Measurements from ENCODE around the gene PTGIS. TPM values are rescaled to one million over a fixed set of nuclear protein-coding genes. Genes with fewer than 3 reads are reported as not detected.

Gene PTGIS
- total RNA-seq, 2 experiments from 2014 or later, result 1.9 to 2.5 TPM

DNA sequence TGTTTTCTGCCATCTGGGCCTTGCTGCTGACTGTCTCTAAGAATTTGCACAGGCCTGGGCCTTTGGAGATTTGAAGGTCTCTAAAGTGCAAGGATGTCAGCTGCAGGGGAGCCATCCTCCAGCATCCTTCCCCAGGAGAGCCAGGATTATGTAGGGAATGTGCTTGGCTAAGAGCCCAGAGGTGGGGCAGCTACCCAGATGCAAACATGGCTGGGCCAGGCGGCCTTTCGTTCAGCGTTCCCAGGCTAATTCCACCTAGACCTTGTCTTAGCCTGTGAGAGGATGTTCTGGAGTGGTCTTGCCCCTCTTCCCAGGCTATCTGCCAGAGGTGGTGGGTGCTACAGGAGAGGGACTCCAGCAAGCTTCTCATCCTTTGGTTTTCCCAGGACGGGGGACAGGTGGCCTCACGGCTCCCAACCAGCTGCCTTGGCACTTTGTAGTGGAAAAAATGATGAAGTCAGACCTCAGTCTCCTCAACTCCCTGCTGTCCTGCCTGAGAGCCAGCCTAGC, 7.7 kb upstream of the PTGIS start:
- Mint-ChIP-seq H3K36me3 (ENCODE audit: low read depth) (peaks cover 12% of the 10 kb centered on the region), H3K4me3 (no peak overlapping the region), H3K4me1 (ENCODE audit: low read depth) (peaks cover 78% of the 10 kb centered on the region), H3K27ac (no peak overlapping the region), H3K27me3 (ENCODE audit: low read depth) (peaks cover 8% of the 10 kb centered on the region), H3K9me3 (ENCODE audit: insufficient read depth) (no peaks in the 10 kb centered on the region)
- ChIA-PET CTCF (interaction anchor here (1.1 to 1.9 kb wide), 3 partner anchors 18 to 33 kb away, joined by 3 to 7 read pairs (median 6); no protein-coding TSS in a partner anchor), POLR2A (no interaction called here)
- no peak for ATAC-seq
- no peak for DNase-seq

- no peak for ATAC-seq
- CTCF ChIA-PET, result no interaction called here
- Mint-ChIP-seq H3K27ac (peak overlapping the region; percentile 90), H3K9me3 (ENCODE audit: insufficient read depth) (no peaks in the 10 kb centered on the region), H3K4me1 (ENCODE audit: low read depth) (peaks cover 71% of the 10 kb centered on the region), H3K36me3 (ENCODE audit: low read depth) (peaks cover 12% of the 10 kb centered on the region), H3K4me3 (no peak overlapping the region), H3K27me3 (ENCODE audit: low read depth) (peaks cover 20% of the 10 kb centered on the region)
- no peak for DNase-seq
- POLR2A ChIA-PET, result interaction anchor here (2.8 kb wide), 1 partner anchor 21 kb away, joined by 12 read pairs; no protein-coding TSS in a partner anchor
Observed at GRCh38 chr20:49573900-49574416, 6.0 kb upstream of the PTGIS start.

DNA sequence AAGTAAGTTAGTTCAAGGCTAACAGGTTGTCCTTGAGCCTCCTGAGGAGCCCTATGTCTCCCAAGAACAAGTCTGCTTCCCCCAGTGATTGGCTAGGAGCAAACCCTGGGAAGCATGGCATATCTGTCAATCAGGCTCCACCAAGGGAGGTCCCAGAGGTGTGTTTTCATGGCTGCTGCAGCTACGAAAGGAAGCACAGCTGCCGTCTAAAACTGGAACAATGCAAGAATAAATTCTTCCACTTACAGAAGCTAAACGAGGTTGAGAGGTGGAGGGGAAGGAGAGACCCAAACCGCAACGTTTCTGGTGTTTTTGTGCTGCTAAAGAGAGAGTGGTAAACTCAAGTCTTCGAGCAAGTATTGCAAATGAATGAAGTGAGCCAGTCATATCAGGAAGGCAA, 4.9 kb upstream of the PTGIS start:
- DNase-seq, result no peak
- Mint-ChIP-seq H3K27me3 (ENCODE audit: low read depth) (peaks cover 26% of the 10 kb centered on the region), H3K4me1 (ENCODE audit: low read depth) (peaks cover 68% of the 10 kb centered on the region), H3K27ac (peak overlapping the region; percentile 90), H3K9me3 (ENCODE audit: insufficient read depth) (no peaks in the 10 kb centered on the region), H3K36me3 (ENCODE audit: low read depth) (peaks cover 12% of the 10 kb centered on the region), H3K4me3 (peak overlapping the region; percentile 40)
- CTCF ChIA-PET, result interaction anchor here (1.2 to 2.9 kb wide), 3 partner anchors 22 to 35 kb away, joined by 4 to 18 read pairs (median 5); no protein-coding TSS in a partner anchor
- POLR2A ChIA-PET, result interaction anchor here (1.0 to 2.8 kb wide), 2 partner anchors 9 to 22 kb away, joined by 3 to 12 read pairs; no protein-coding TSS in a partner anchor
- peak; percentile 53 for ATAC-seq

GRCh38 chr20:49571553-49571835, 3.6 kb upstream of the PTGIS start:
- DNase-seq (no peak), ATAC-seq (no peak)
- Mint-ChIP-seq H3K36me3 (ENCODE audit: low read depth) (peaks cover 6% of the 10 kb centered on the region), H3K9me3 (ENCODE audit: insufficient read depth) (no peaks in the 10 kb centered on the region), H3K4me3 (no peak overlapping the region), H3K27me3 (ENCODE audit: low read depth) (peaks cover 31% of the 10 kb centered on the region), H3K27ac (no peak overlapping the region), H3K4me1 (ENCODE audit: low read depth) (peaks cover 55% of the 10 kb centered on the region)
- ChIA-PET CTCF (interaction anchor here (2.9 to 3.2 kb wide), 2 partner anchors 30 to 37 kb away, joined by 18 to 20 read pairs; no protein-coding TSS in a partner anchor), POLR2A (interaction anchor here (1.2 kb wide), 1 partner anchor 23 kb away, joined by 5 read pairs; no protein-coding TSS in a partner anchor)

- CTCF ChIA-PET, result interaction anchor here (2.9 to 3.2 kb wide), 2 partner anchors 29 to 38 kb away, joined by 18 to 20 read pairs; no protein-coding TSS in a partner anchor
- ATAC-seq, result no peak
- peaks cover 50% of the 10 kb centered on the region for H3K4me1 Mint-ChIP-seq (ENCODE audit: low read depth)
- peaks cover 35% of the 10 kb centered on the region for H3K27me3 Mint-ChIP-seq (ENCODE audit: low read depth)
- no peak for DNase-seq
- no peak overlapping the region for H3K27ac Mint-ChIP-seq
- peaks cover 3% of the 10 kb centered on the region for H3K36me3 Mint-ChIP-seq (ENCODE audit: low read depth)
- no peak overlapping the region for H3K4me3 Mint-ChIP-seq
- no peaks in the 10 kb centered on the region for H3K9me3 Mint-ChIP-seq (ENCODE audit: insufficient read depth)
- POLR2A ChIA-PET, result interaction anchor here (1.2 kb wide), 1 partner anchor 23 kb away, joined by 5 read pairs; no protein-coding TSS in a partner anchor
Observed at GRCh38 chr20:49570828-49571552, 3.1 kb upstream of the PTGIS start.

DNA sequence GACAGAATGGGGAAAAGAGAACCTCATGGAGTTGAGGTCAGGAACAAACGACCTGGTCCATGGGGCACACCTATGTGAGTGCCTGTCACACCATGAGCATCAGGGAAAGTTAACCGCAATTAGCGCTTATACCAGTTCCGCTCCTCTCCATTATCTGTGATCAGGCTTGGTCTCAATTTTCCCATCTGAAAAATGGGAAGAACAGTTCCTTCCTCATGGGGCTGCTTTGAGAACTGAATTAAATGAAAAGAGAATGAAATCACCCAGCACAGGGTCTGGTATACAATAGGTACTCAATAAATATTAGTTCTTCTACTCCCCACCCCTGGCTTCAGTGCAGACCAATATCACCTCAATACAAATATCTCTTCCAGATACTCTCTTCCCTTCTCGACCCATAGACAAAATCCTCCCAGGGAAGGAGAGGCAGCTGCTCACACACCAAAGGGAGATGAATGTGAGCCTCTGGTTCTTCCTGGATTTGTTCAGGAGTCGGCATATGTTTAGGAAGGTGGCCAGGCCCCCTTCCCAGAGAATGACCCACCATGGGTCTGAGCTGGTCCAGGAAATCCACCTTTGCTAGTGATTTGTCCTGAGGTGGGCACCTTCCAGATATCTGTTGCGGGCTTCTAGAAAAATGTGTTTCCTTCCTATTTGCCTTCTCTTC, 2.4 kb upstream of the PTGIS start:
- Mint-ChIP-seq H3K4me3 (no peak overlapping the region), H3K4me1 (ENCODE audit: low read depth) (peaks cover 48% of the 10 kb centered on the region)

GRCh38 chr20:49569411-49570115, 1.6 kb upstream of the PTGIS start:
- CTCF ChIA-PET, result interaction anchor here (0.9 to 3.2 kb wide), 9 partner anchors 12 to 409 kb away, joined by 3 to 20 read pairs (median 3); no protein-coding TSS in a partner anchor
- H3K36me3 Mint-ChIP-seq (ENCODE audit: low read depth), result peaks cover 2% of the 10 kb centered on the region
- no peaks in the 10 kb centered on the region for H3K9me3 Mint-ChIP-seq (ENCODE audit: insufficient read depth)
- H3K4me3 Mint-ChIP-seq, result no peak overlapping the region
- peaks cover 39% of the 10 kb centered on the region for H3K27me3 Mint-ChIP-seq (ENCODE audit: low read depth)
- peak overlapping the region; percentile 44 for H3K27ac Mint-ChIP-seq
- DNase-seq (no peak), ATAC-seq (no peak)
- POLR2A ChIA-PET, result interaction anchor here (1.3 to 1.6 kb wide), 2 partner anchors 22 to 25 kb away, joined by 3 to 6 read pairs; no protein-coding TSS in a partner anchor
- peaks cover 44% of the 10 kb centered on the region for H3K4me1 Mint-ChIP-seq (ENCODE audit: low read depth)

More for the DNA sequence above, 2.4 kb upstream of the PTGIS start:
- Mint-ChIP-seq H3K9me3 (ENCODE audit: insufficient read depth) (no peaks in the 10 kb centered on the region), H3K27ac (no peak overlapping the region), H3K27me3 (ENCODE audit: low read depth) (peaks cover 39% of the 10 kb centered on the region), H3K36me3 (ENCODE audit: low read depth) (peaks cover 2% of the 10 kb centered on the region)
- no peak for DNase-seq
- no peak for ATAC-seq
- ChIA-PET POLR2A (interaction anchor here (1.2 to 1.6 kb wide), 2 partner anchors 24 kb away, joined by 5 to 6 read pairs; no protein-coding TSS in a partner anchor), CTCF (interaction anchor here (0.9 to 3.2 kb wide), 9 partner anchors 11 to 409 kb away, joined by 3 to 20 read pairs (median 3); no protein-coding TSS in a partner anchor)

DNA sequence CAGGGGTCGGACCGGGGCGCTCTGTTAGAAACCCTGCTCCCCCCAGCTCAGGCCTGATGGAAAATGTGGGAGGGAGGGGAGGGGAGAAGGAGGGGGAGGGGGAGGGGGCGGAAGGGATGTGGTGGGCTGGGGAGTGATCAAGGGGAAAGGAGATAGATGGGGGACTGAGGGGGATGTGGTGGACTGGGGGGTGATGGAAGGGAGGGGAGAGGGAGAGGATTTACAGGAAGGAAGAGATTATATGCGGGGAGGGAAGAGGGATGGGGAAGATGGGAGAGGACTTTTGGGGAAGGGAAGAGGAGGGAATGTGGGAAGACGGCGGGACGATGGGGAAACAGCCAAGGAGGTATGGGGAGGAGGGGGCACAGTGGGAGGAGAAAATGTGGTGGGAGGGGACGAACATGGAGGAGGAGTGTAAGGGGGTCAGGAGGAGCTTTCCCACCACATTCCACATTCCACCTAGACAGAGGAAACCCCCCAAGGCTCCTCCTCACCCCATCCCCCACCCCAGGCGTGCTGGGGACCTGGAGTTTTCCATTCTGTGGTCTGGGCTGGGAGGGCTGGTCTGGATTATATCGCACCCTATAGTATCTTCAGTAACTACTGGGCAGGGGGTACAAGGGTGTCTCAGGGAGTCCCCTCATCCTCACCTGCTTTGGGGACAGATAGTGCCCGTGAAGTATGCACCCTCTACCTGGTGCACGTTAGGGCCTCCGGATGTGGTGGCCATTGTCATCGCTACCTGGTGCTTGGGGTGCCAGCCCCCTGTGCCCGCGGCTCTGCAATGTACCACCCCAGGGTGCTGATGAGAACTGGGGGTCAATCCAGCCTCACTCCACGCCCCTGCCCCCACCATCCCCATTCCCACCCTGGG, 578 bp upstream of the PTGIS start:
- peaks cover 37% of the 10 kb centered on the region for H3K4me1 Mint-ChIP-seq (ENCODE audit: low read depth)
- H3K27me3 Mint-ChIP-seq (ENCODE audit: low read depth), result peaks cover 39% of the 10 kb centered on the region

DNA sequence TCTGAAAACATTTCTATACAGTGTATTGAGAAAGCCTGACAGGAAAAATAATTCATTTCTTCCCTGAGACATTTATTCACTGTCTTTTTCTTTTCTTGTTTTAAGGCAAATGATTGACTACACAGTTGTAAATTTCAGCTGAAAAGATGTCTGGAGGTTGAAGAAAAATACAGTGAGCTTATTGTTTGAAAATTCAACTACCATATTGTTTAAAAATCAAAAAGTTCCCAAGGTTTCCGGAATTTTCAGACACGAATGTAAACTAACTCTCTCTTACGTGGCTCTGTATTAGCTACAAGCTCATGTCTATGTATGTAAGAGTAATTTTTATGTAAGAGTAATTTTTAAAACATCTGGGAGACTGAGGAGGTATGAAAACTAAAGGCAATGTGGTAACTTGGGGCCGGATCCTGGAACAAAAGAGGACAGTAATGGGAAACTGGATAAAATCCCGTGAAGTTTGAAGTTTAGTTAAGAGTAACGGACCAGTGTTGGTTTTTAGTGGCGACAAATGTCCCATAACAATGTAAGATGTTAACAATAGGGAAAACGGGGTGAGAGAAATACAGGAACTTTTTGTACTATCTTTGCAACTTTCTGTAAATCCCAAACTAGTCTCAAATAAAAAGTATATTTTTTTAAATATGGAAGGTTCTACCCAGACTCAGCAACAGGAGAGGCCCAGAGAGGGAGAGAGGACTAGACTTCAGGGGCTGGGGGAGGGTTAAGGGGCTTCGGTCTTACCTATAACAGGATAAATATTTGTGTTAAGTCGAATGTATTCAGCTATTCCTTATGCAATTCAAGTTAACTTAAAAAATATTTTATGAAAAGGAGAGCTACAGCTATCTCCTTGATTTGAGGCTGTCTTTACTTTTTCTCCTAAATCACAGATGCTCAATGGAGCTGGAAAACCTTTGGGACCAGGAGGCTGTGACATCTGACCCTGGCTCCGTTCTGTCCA, 1.3 kb downstream of the PTGIS start:
- peaks cover 9% of the 10 kb centered on the region for H3K36me3 Mint-ChIP-seq (ENCODE audit: low read depth)
- ChIA-PET POLR2A (no interaction called here), CTCF (interaction anchor here (0.8 to 2.9 kb wide), 3 partner anchors 25 to 42 kb away, joined by 3 to 10 read pairs (median 10); no protein-coding TSS in a partner anchor)
- no peak for ATAC-seq
- no peak for DNase-seq
- H3K9me3 Mint-ChIP-seq (ENCODE audit: insufficient read depth), result peaks cover 4% of the 10 kb centered on the region
- H3K27ac Mint-ChIP-seq, result no peak overlapping the region
- peak overlapping the region; percentile 31 for H3K4me3 Mint-ChIP-seq
- peaks cover 28% of the 10 kb centered on the region for H3K4me1 Mint-ChIP-seq (ENCODE audit: low read depth)
- peaks cover 38% of the 10 kb centered on the region for H3K27me3 Mint-ChIP-seq (ENCODE audit: low read depth)

More for the DNA sequence above, 578 bp upstream of the PTGIS start:
- ChIA-PET POLR2A (interaction anchor here (1.3 to 1.6 kb wide), 2 partner anchors 23 to 26 kb away, joined by 3 to 6 read pairs; no protein-coding TSS in a partner anchor), CTCF (interaction anchor here (1.1 to 3.2 kb wide), 2 partner anchors 29 to 40 kb away, joined by 4 to 20 read pairs; no protein-coding TSS in a partner anchor)
- peaks cover 5% of the 10 kb centered on the region for H3K36me3 Mint-ChIP-seq (ENCODE audit: low read depth)
- peak overlapping the region; percentile 25 for H3K27ac Mint-ChIP-seq
- ATAC-seq (peak; percentile 6), DNase-seq (no peak)
- H3K9me3 Mint-ChIP-seq (ENCODE audit: insufficient read depth), result peaks cover 1% of the 10 kb centered on the region
- peak overlapping the region; percentile 28 for H3K4me3 Mint-ChIP-seq
